Effector memory CD4-positive, alpha-beta T cell (primary cell): Measurements from ENCODE around the gene CCDC51.
A peak's percentile ranks its signal among the peaks of the same experiment; 100 is the strongest.

Source experiments
- DNase-seq, 3 donors: peaks; one replicate each; pipeline ENCODE4 v3.0.0-alpha.2; 2020
- H3K27ac ChIP-seq: 2 replicates; pipeline ENCODE4 v1.7.0; 2013; ENCODE audit warnings: mild to moderate bottlenecking, low read length, moderate library complexity; ENCODE audit not compliant: insufficient read depth, poor library complexity, severe bottlenecking
- H3K27me3 ChIP-seq: replicated peaks from 2 replicates; pipeline ENCODE4 v1.7.0; 2013; ENCODE audit warnings: mild to moderate bottlenecking, low read length; ENCODE audit not compliant: insufficient read depth, control insufficient read depth, poor library complexity, severe bottlenecking
- H3K36me3 ChIP-seq: 2 replicates; pipeline ENCODE4 v1.7.0; 2013; ENCODE audit warnings: mild to moderate bottlenecking, low read length, moderate library complexity; ENCODE audit not compliant: control insufficient read depth, insufficient read depth
- H3K4me1 ChIP-seq: 2 replicates; pipeline ENCODE4 v1.7.0; 2013; ENCODE audit warnings: low read length, mild to moderate bottlenecking; ENCODE audit not compliant: control insufficient read depth, insufficient read depth, poor library complexity, severe bottlenecking
- H3K4me3 ChIP-seq: 2 replicates; pipeline ENCODE4 v1.7.0; 2013; ENCODE audit warnings: low read length, low read depth, mild to moderate bottlenecking; ENCODE audit not compliant: insufficient read depth, poor library complexity, severe bottlenecking
- H3K9me3 ChIP-seq: 2 replicates; pipeline ENCODE4 v1.7.0; 2013; ENCODE audit warnings: mild to moderate bottlenecking, low read length, moderate library complexity; ENCODE audit not compliant: control insufficient read depth

Gene CCDC51

GRCh38 chr3:48435774-48436476 lies 4.0 kb downstream of the CCDC51 start:
- H3K4me1 ChIP-seq = no peaks in the 10 kb centered on the region
- DNase-seq = peak; percentile 70 to 80 (median 71)
- H3K27ac ChIP-seq = no peak overlapping the region

GRCh38 chr3:48435223-48435595 lies 4.7 kb downstream of the CCDC51 start:
- no peaks in the 10 kb centered on the region for H3K9me3 ChIP-seq
- peaks cover 1% of the 10 kb centered on the region for H3K4me1 ChIP-seq
- H3K27ac ChIP-seq = no peak overlapping the region
- H3K4me3 ChIP-seq = no peak overlapping the region
- no peaks in the 10 kb centered on the region for H3K36me3 ChIP-seq
- DNase-seq = no peak
- H3K27me3 ChIP-seq = no peaks in the 10 kb centered on the region

More at GRCh38 chr3:48435774-48436476, 4.0 kb downstream of the CCDC51 start:
- H3K27me3 ChIP-seq = no peaks in the 10 kb centered on the region
- no peak overlapping the region for H3K4me3 ChIP-seq
- no peaks in the 10 kb centered on the region for H3K36me3 ChIP-seq
- no peaks in the 10 kb centered on the region for H3K9me3 ChIP-seq

- Histone ChIP-seq H3K27ac (no peak overlapping the region), H3K4me3 (no peak overlapping the region), H3K4me1 (peaks cover 5% of the 10 kb centered on the region), H3K27me3 (no peaks in the 10 kb centered on the region), H3K9me3 (no peaks in the 10 kb centered on the region), H3K36me3 (no peaks in the 10 kb centered on the region)
- peak in 1 of 3 donors; percentile 8 for DNase-seq
Measured at GRCh38 chr3:48434591-48435222, 5.2 kb downstream of the CCDC51 start.

- Histone ChIP-seq H3K4me1 (peaks cover 5% of the 10 kb centered on the region), H3K27me3 (no peaks in the 10 kb centered on the region), H3K27ac (no peak overlapping the region), H3K4me3 (no peak overlapping the region), H3K9me3 (no peaks in the 10 kb centered on the region), H3K36me3 (no peaks in the 10 kb centered on the region)
- no peak for DNase-seq
Measured at GRCh38 chr3:48433472-48434118, 6.3 kb downstream of the CCDC51 start.

- no peak for DNase-seq
- H3K4me1 ChIP-seq = peaks cover 9% of the 10 kb centered on the region
- no peaks in the 10 kb centered on the region for H3K27me3 ChIP-seq
- no peak overlapping the region for H3K27ac ChIP-seq
- H3K4me3 ChIP-seq = no peak overlapping the region
- no peaks in the 10 kb centered on the region for H3K36me3 ChIP-seq
- no peaks in the 10 kb centered on the region for H3K9me3 ChIP-seq
Measured at GRCh38 chr3:48432411-48433371, 7.2 kb downstream of the CCDC51 start.

- Histone ChIP-seq H3K27ac (no peak overlapping the region), H3K9me3 (no peaks in the 10 kb centered on the region), H3K36me3 (no peaks in the 10 kb centered on the region), H3K4me1 (peaks cover 9% of the 10 kb centered on the region), H3K4me3 (no peak overlapping the region), H3K27me3 (no peaks in the 10 kb centered on the region)
- no peak for DNase-seq
Measured at GRCh38 chr3:48431224-48432029, 8.5 kb downstream of the CCDC51 start.

GRCh38 chr3:48430708-48431101 lies 9.2 kb downstream of the CCDC51 start:
- H3K27ac ChIP-seq = no peak overlapping the region
- no peaks in the 10 kb centered on the region for H3K9me3 ChIP-seq
- H3K4me3 ChIP-seq = no peak overlapping the region
- no peaks in the 10 kb centered on the region for H3K27me3 ChIP-seq
- H3K4me1 ChIP-seq = peaks cover 9% of the 10 kb centered on the region
- DNase-seq = no peak
- H3K36me3 ChIP-seq = no peaks in the 10 kb centered on the region

GRCh38 chr3:48429960-48430707 lies 9.8 kb downstream of the CCDC51 start, which contains the start of gene PLXNB1:
TSS of gene PLXNB1 (minus strand) at chr3:48430086. CDS start at chr3:48424611, 5,475 bp downstream.
- no peak within 1 kb of the TSS for H3K27ac ChIP-seq
- peaks cover 9% of the 10 kb centered on the region for H3K4me1 ChIP-seq
- H3K27me3 ChIP-seq = no peaks in the 10 kb centered on the region
- no peaks in the 10 kb centered on the region for H3K9me3 ChIP-seq
- no peaks in the 10 kb centered on the region for H3K36me3 ChIP-seq
- no peak for DNase-seq
- H3K4me3 ChIP-seq = peak within 1 kb of the TSS; percentile 62
